GM23338 (cell line): ENCODE results near the gene ADCY7. TPM values are rescaled to one million over a fixed set of nuclear protein-coding genes. Genes with fewer than 3 reads are reported as not detected.

Experiments
- ATAC-seq: fragments of 200-7000 bp; cut with Tn5 transposase; 3 replicates; pipeline ENCODE4 v1.9.1; 2020
- DNase-seq: peaks from one replicate; pipeline ENCODE4 v3.0.0-alpha.2; 2015; ENCODE audit warnings: low spot score
- H2AFZ ChIP-seq: fragments of 200-600 bp; sonication (generic); 2 replicates; pipeline ENCODE4 v1.8.0; 2016; ENCODE audit warnings: antibody characterized with exemption, mild to moderate bottlenecking, moderate library complexity
- H3F3A ChIP-seq: fragments of 200-600 bp; sonication (generic); replicated peaks from 2 replicates; pipeline ENCODE4 v1.8.0; 2017; ENCODE audit warnings: antibody characterized with exemption, mixed run types, low read depth
- H3K27ac ChIP-seq: fragments of 200-600 bp; sonication (generic); 2 replicates; pipeline ENCODE4 v1.6.1; 2016; ENCODE audit warnings: low read depth
- H3K27me3 ChIP-seq: fragments of 200-600 bp; sonication (generic); 2 replicates; pipeline ENCODE4 v1.8.0; 2016; ENCODE audit warnings: mild to moderate bottlenecking, mixed run types, moderate library complexity; ENCODE audit not compliant: insufficient read depth
- H3K36me3 ChIP-seq: fragments of 200-600 bp; sonication (generic); 2 replicates; pipeline ENCODE4 v1.8.0; 2016; ENCODE audit warnings: mild to moderate bottlenecking; ENCODE audit not compliant: insufficient read depth
- H3K4me1 ChIP-seq: fragments of 200-600 bp; sonication (generic); 2 replicates; pipeline ENCODE4 v1.8.0; 2016; ENCODE audit warnings: mild to moderate bottlenecking, moderate library complexity; ENCODE audit not compliant: insufficient read depth
- H3K4me2 ChIP-seq: fragments of 200-600 bp; sonication (generic); 2 replicates; pipeline ENCODE4 v1.7.1; 2017; ENCODE audit warnings: mixed run types
- H3K4me3 ChIP-seq: fragments of 200-600 bp; sonication (generic); 2 replicates; pipeline ENCODE4 v1.6.1; 2016; ENCODE audit warnings: mixed run types
- H3K79me2 ChIP-seq: fragments of 200-600 bp; sonication (generic); replicated peaks from 2 replicates; pipeline ENCODE4 v1.8.0; 2017; ENCODE audit warnings: mild to moderate bottlenecking; ENCODE audit not compliant: insufficient read depth
- H3K9me2 ChIP-seq: fragments of 200-600 bp; sonication (generic); 2 replicates; pipeline ENCODE4 v1.8.0; 2017; ENCODE audit not compliant: insufficient read depth
- H4K20me1 ChIP-seq: fragments of 200-600 bp; sonication (generic); replicated peaks from 2 replicates; pipeline ENCODE4 v1.8.0; 2017; ENCODE audit warnings: mild to moderate bottlenecking; ENCODE audit not compliant: insufficient read depth
- H3K27ac Mint-ChIP-seq: 2 replicates; pipeline ENCODE4 v1.8.0; 2020; ENCODE audit warnings: inconsistent platforms, mild to moderate bottlenecking, moderate library complexity, mixed read lengths
- H3K27me3 Mint-ChIP-seq: 3 replicates; pipeline ENCODE4 v1.8.0; 2022; ENCODE audit warnings: low read depth, mild to moderate bottlenecking, moderate library complexity, mixed read lengths, inconsistent platforms; ENCODE audit not compliant: insufficient read depth, poor library complexity
- H3K36me3 Mint-ChIP-seq: 3 replicates; pipeline ENCODE4 v1.8.0; 2021; ENCODE audit warnings: low read depth, mild to moderate bottlenecking, inconsistent platforms, moderate library complexity, mixed read lengths
- H3K4me1 Mint-ChIP-seq: 3 replicates; pipeline ENCODE4 v1.8.0; 2020; ENCODE audit warnings: mild to moderate bottlenecking, inconsistent platforms, mixed read lengths
- H3K4me3 Mint-ChIP-seq: 3 replicates; pipeline ENCODE4 v1.8.0; 2021; ENCODE audit warnings: moderate library complexity, mild to moderate bottlenecking, inconsistent platforms, mixed read lengths
- H3K9me3 Mint-ChIP-seq: 3 replicates; pipeline ENCODE4 v1.8.0; 2020; ENCODE audit warnings: moderate library complexity, mild to moderate bottlenecking, inconsistent platforms, mixed read lengths
- CREB1 ChIP-seq: fragments of 250-450 bp; sonication (Bioruptor Pico); IDR thresholded peaks from 2 replicates; pipeline ENCODE4 v1.5.0; 2020; ENCODE audit warnings: low read depth, mild to moderate bottlenecking, moderate library complexity
- CTCF ChIP-seq, 2 experiments: fragments of 200-600 bp in 1 of 2; sonication (generic) in 1 of 2; conservative IDR thresholded peaks; 2 replicates each; pipeline versions ENCODE4 v1.5.1 to v1.6.1; 2016 to 2017; ENCODE audit warnings: antibody characterized with exemption in 2 of 2, low read depth in 2 of 2, mild to moderate bottlenecking in 2 of 2, moderate library complexity in 1 of 2
- ETS1 ChIP-seq: IDR thresholded peaks from 2 replicates; pipeline ENCODE4 v1.6.1; 2016; ENCODE audit warnings: antibody characterized with exemption
- EZH2 ChIP-seq: fragments of 200-600 bp; sonication (generic); IDR thresholded peaks from one replicate; pipeline ENCODE4 v1.8.0; 2017; ENCODE audit warnings: antibody characterized with exemption, mild to moderate bottlenecking, low read depth; ENCODE audit not compliant: unreplicated experiment
- EZH2phosphoT487 ChIP-seq: fragments of 200-600 bp; sonication (generic); IDR thresholded peaks from one replicate; pipeline ENCODE4 v1.8.1; 2018; ENCODE audit warnings: antibody characterized with exemption; ENCODE audit not compliant: unreplicated experiment
- JUNB ChIP-seq: IDR thresholded peaks from one replicate; pipeline ENCODE4 v1.6.1; 2016; ENCODE audit warnings: antibody characterized with exemption; ENCODE audit not compliant: unreplicated experiment
- NANOG ChIP-seq: IDR thresholded peaks from 2 replicates; pipeline ENCODE4 v1.6.1; 2016; ENCODE audit warnings: antibody characterized with exemption, borderline replicate concordance
- POLR2AphosphoS5 ChIP-seq: IDR thresholded peaks from 2 replicates; pipeline ENCODE4 v1.6.1; 2016; ENCODE audit warnings: antibody characterized with exemption, low read depth
- REST ChIP-seq: IDR thresholded peaks from one replicate; pipeline ENCODE4 v1.6.1; 2018; ENCODE audit warnings: antibody characterized with exemption; ENCODE audit not compliant: unreplicated experiment
- STAT1 ChIP-seq: IDR thresholded peaks from one replicate; pipeline ENCODE4 v1.6.1; 2016; ENCODE audit warnings: antibody characterized with exemption; ENCODE audit not compliant: unreplicated experiment
- ZNF114 ChIP-seq: fragments of 250-450 bp; sonication (Bioruptor Pico); IDR thresholded peaks from 2 replicates; pipeline ENCODE4 v1.5.0; 2020; ENCODE audit warnings: mild to moderate bottlenecking, moderate library complexity
- ZNF331 ChIP-seq: fragments of 250-450 bp; sonication (Bioruptor Pico); IDR thresholded peaks from 2 replicates; pipeline ENCODE4 v1.5.0; 2020; ENCODE audit warnings: low read depth, mild to moderate bottlenecking, moderate library complexity
- ZNF462 ChIP-seq: fragments of 250-450 bp; sonication (Bioruptor Pico); IDR thresholded peaks from 2 replicates; pipeline ENCODE4 v1.5.0; 2020; ENCODE audit warnings: mild to moderate bottlenecking, moderate library complexity
- polyA plus RNA-seq: library from polyadenylated mRNA; unstranded; fragments of >200 nt; fragmentation: Nextera tagmentation; extraction: Ambion mirVana; gene quantifications from 2 replicates; pipeline ENCODE4 v1.2.1, GENCODE V29; 2016
- total RNA-seq: library from RNA; depleted of rRNA; stranded (reverse); fragments of >200 nt; shearing (Covaris generic); gene quantifications from 2 replicates; pipeline ENCODE4 v1.2.3, GENCODE V29; 2014

The ADCY7 gene
- total and polyA plus RNA-seq, 2 experiments from 2014 or later: 2.4 to 10.5 TPM

GRCh38 chr16:50268352-50268751, 2.0 kb downstream of the ADCY7 start:
- Mint-ChIP-seq H3K27ac (no peak overlapping the region), H3K36me3 (no peaks in the 10 kb centered on the region), H3K27me3 (peaks cover 13% of the 10 kb centered on the region), H3K4me3 (no peak overlapping the region), H3K4me1 (peaks cover 14% of the 10 kb centered on the region), H3K9me3 (no peaks in the 10 kb centered on the region)
- Histone ChIP-seq H3K36me3 (no peaks in the 10 kb centered on the region), H2AFZ (no peak overlapping the region), H3K9me2 (no peaks in the 10 kb centered on the region), H3K27ac (no peak overlapping the region), H4K20me1 (no peaks in the 10 kb centered on the region), H3K4me3 (no peak overlapping the region), H3K79me2 (no peaks in the 10 kb centered on the region), H3K4me1 (peaks cover 7% of the 10 kb centered on the region; the same call in 1 of the 2 replicates), H3K4me2 (no peak overlapping the region), H3K27me3 (no peaks in the 10 kb centered on the region), H3F3A (no peaks in the 10 kb centered on the region)
- TF ChIP-seq STAT1 (no peak), EZH2 (no peak), ETS1 (no peak), EZH2phosphoT487 (no peak), ZNF462 (CRISPR knock-in tag) (no peak), POLR2AphosphoS5 (no peak), CREB1 (CRISPR knock-in tag) (no peak), JUNB (no peak), REST (no peak), CTCF (conservative IDR thresholded peaks at IDR 0.05; ENCODE audit: low read depth in 2 of 2) (no peak), ZNF331 (no peak), ZNF114 (CRISPR knock-in tag) (no peak), NANOG (no peak)
- DNase-seq (no peak), ATAC-seq (no peak)
